K562 (cell line): Measurements from ENCODE around the gene CSNK1G3. TPM values are rescaled to one million over a fixed set of nuclear protein-coding genes. Genes with fewer than 3 reads are reported as not detected.

Source experiments
- ATAC-seq: fragments of 200-7000 bp; cut with Tn5 transposase; 3 replicates; pipeline ENCODE4 v1.9.1; 2020; ENCODE audit warnings: moderate library complexity
- BruUV-seq: library from RNA; stranded (reverse); fragments of 400-500 nt; replicated peaks from 2 replicates; lab custom pipeline; 2021; lab: Mats Ljungman, UMichigan
- CTCF ChIA-PET: fragments of 300-600 bp; formaldehyde crosslinking; extraction: SDS; loops from one replicate; lab custom pipeline; 2021; ENCODE audit warnings: low intra/inter-chr PET ratio; lab: Yijun Ruan, JAX
- POLR2A ChIA-PET: fragments of 300-600, 350-650 bp; sonication (Branson Sonifier 250); formaldehyde crosslinking; extraction: SDS; loops from one replicate; lab custom pipeline; 2021; ENCODE audit warnings: antibody characterized with exemption, inconsistent platforms; lab: Yijun Ruan, JAX
- DNase-seq, 4 experiments: peaks; one replicate each; pipeline versions ENCODE4 v3.0.0 to v3.0.0-alpha.2; 2011 to 2018; ENCODE audit warnings: low spot score in 3 of 4, mixed read lengths in 3 of 4; ENCODE audit errors: extremely low read depth in 1 of 4
- FAIRE-seq: peaks from 2 replicates; lab custom pipeline; 2011; peaks lifted over from hg19 to GRCh38; lab: Jason Lieb, UNC
- H2AFZ ChIP-seq: 2 replicates; pipeline ENCODE4 v1.6.0; 2011; ENCODE audit warnings: low read depth, low read length, control low read depth, inconsistent platforms
- H3K27ac ChIP-seq: fragments of 200-600 bp; 3 replicates; pipeline ENCODE4 v1.8.0; 2011; ENCODE audit warnings: low read depth, mild to moderate bottlenecking, control low read depth, inconsistent platforms, low read length, moderate library complexity, mixed read lengths; ENCODE audit errors: extremely low read depth
- H3K27me3 ChIP-seq, 2 experiments: fragments of 300-600 bp in 1 of 2; 2 replicates in 1 of 2; 3 replicates in 1 of 2; pipeline versions ENCODE4 v1.6.0 to v1.8.0; 2011; ENCODE audit warnings: inconsistent platforms in 2 of 2, low read length in 2 of 2, mild to moderate bottlenecking in 1 of 2, mixed read lengths in 1 of 2, moderate library complexity in 1 of 2; ENCODE audit not compliant: control insufficient read depth in 2 of 2, insufficient read depth in 2 of 2
- H3K36me3 ChIP-seq: fragments of 300-600 bp; 3 replicates; pipeline ENCODE4 v1.8.0; 2011; ENCODE audit warnings: mild to moderate bottlenecking, low read length, inconsistent platforms; ENCODE audit not compliant: control insufficient read depth, insufficient read depth
- H3K4me1 ChIP-seq, 2 experiments: fragments of 200-600 bp in 1 of 2; replicated peaks in 1 of 2; 2 replicates in 1 of 2; 3 replicates in 1 of 2; pipeline versions ENCODE4 v1.5.1 to v1.8.0; 2011; ENCODE audit warnings: inconsistent platforms in 2 of 2, low read length in 2 of 2, mild to moderate bottlenecking in 1 of 2, mixed read lengths in 1 of 2, moderate library complexity in 1 of 2; ENCODE audit not compliant: control insufficient read depth in 2 of 2, insufficient read depth in 2 of 2
- H3K4me2 ChIP-seq: 2 replicates; pipeline ENCODE4 v1.6.1; 2011; ENCODE audit warnings: low read length, control low read depth, inconsistent platforms, mixed read lengths; ENCODE audit not compliant: insufficient read depth
- H3K4me3 ChIP-seq: fragments of 200-600 bp; sonication (generic), shearing (Covaris generic); 2 replicates; pipeline ENCODE4 v1.5.1; 2016; ENCODE audit warnings: control low read depth, inconsistent platforms
- H3K79me2 ChIP-seq: fragments of 200-600 bp; 3 replicates; pipeline ENCODE4 v1.8.0; 2011; ENCODE audit warnings: low read length, inconsistent platforms; ENCODE audit not compliant: control insufficient read depth, insufficient read depth
- H3K9ac ChIP-seq, 2 experiments: 2 replicates each; pipeline versions ENCODE4 v1.6.0 to v1.6.1; 2011; ENCODE audit warnings: low read depth in 2 of 2, low read length in 2 of 2, control low read depth in 1 of 2, inconsistent platforms in 1 of 2, mild to moderate bottlenecking in 1 of 2, mixed read lengths in 1 of 2; ENCODE audit not compliant: insufficient read depth in 1 of 2
- H3K9me1 ChIP-seq: one replicate; pipeline ENCODE4 v1.6.0; 2011; ENCODE audit warnings: inconsistent platforms, mild to moderate bottlenecking, low read length, moderate library complexity; ENCODE audit not compliant: control insufficient read depth, insufficient read depth
- H3K9me3 ChIP-seq: replicated peaks from 2 replicates; pipeline ENCODE4 v1.5.1; 2011; ENCODE audit warnings: low read depth, low read length, inconsistent platforms; ENCODE audit not compliant: control insufficient read depth, insufficient read depth
- H4K20me1 ChIP-seq: replicated peaks from 2 replicates; pipeline ENCODE4 v1.6.1; 2011; ENCODE audit warnings: low read length, inconsistent platforms, mixed read lengths; ENCODE audit not compliant: control insufficient read depth, insufficient read depth
- ARNT ChIP-seq, 2 experiments: fragments of 450-650 bp; IDR thresholded peaks; 2 replicates each; pipeline ENCODE4 v1.6.1; 2016; ENCODE audit warnings: mild to moderate bottlenecking in 1 of 2
- ETS2 ChIP-seq: IDR thresholded peaks from 2 replicates; pipeline ENCODE4 v1.6.1; 2016; ENCODE audit warnings: borderline replicate concordance, missing genetic modification characterization, mild to moderate bottlenecking, moderate library complexity, missing compliant biosample characterization; ENCODE audit not compliant: poor library complexity, severe bottlenecking
- ETV6 ChIP-seq, 3 experiments: fragments of 150-350 bp in 1 of 3; sonication (generic) in 1 of 3; formaldehyde crosslinking in 1 of 3; IDR thresholded peaks; 2 replicates each; pipeline versions ENCODE4 v1.6.1 to v1.8.0; 2014 to 2022; ENCODE audit warnings: borderline replicate concordance in 2 of 3, low read depth in 2 of 3, antibody characterized with exemption in 1 of 3, low read length in 1 of 3, mild to moderate bottlenecking in 1 of 3, missing genetic modification reagents in 1 of 3
- GATA2 ChIP-seq: sonication (generic); formaldehyde crosslinking; IDR thresholded peaks from 2 replicates; pipeline ENCODE4 v1.4.0; 2020; ENCODE audit warnings: mild to moderate bottlenecking, missing genetic modification reagents
- NCOA2 ChIP-seq, 2 experiments: fragments of 450-650 bp; IDR thresholded peaks; 2 replicates each; pipeline ENCODE4 v1.6.1; 2018; ENCODE audit warnings: mild to moderate bottlenecking in 2 of 2, moderate library complexity in 1 of 2; ENCODE audit not compliant: partially characterized antibody in 2 of 2
- SMAD2 ChIP-seq: fragments of 150-350 bp; IDR thresholded peaks from 2 replicates; pipeline ENCODE4 v1.6.1; 2014; ENCODE audit warnings: low read depth, mild to moderate bottlenecking, low read length
- ZKSCAN8 ChIP-seq: fragments of 200-800 bp; sonication (Bioruptor generic); IDR thresholded peaks from 2 replicates; pipeline ENCODE4 v1.6.1; 2016; ENCODE audit warnings: missing genetic modification characterization, missing compliant biosample characterization
- WGBS: fragments of 100-300 bp; shearing (Covaris generic); methylation state at CpG from one replicate; pipeline ENCODE4 v1.1.6; 2016; ENCODE audit warnings: low coverage, mixed read lengths; ENCODE audit not compliant: insufficient coverage; ENCODE audit errors: missing lambda C conversion rate; 5-methylcytosine and 5-hydroxymethylcytosine counted together
- in situ Hi-C: fragments of 300-500 bp; cut with MboI; formaldehyde crosslinking; loops from 4 replicates; pipeline ENCODE4 v1.15.0; 2018; ENCODE audit warnings: inconsistent platforms, mixed read lengths
- intact Hi-C: fragments of 100-400 bp; cut with micrococcal nuclease; formaldehyde crosslinking; loops from 2 replicates; pipeline ENCODE4 v1.14.2; 2022
- polyA plus RNA-seq, 8 experiments: library from polyadenylated mRNA; depleted of rRNA in 4 of 8; stranded (reverse) in 5 of 8; unstranded in 3 of 8; fragments of >200 nt; fragmentation: Nextera tagmentation in 2 of 8; fragmentation: Illumina TruSeq in 1 of 8; extraction: Ambion mirVana in 2 of 8; extraction: Trizol in 1 of 8; gene quantifications; 2 replicates each; pipeline versions ENCODE4 v1.2.1 to v1.2.3, GENCODE V29; 2011 to 2014; ENCODE audit warnings: inconsistent platforms in 1 of 8, missing spikeins in 1 of 8
- total RNA-seq, 7 experiments: library from RNA; depleted of rRNA in 6 of 7; stranded (reverse); fragments of >200 nt in 6 of 7; fragmentation: Illumina TruSeq in 2 of 7; extraction: Trizol in 2 of 7; gene quantifications; 2 replicates each; pipeline versions ENCODE4 v1.2.1 to v1.2.3, GENCODE V29; 2011 to 2021; ENCODE audit warnings: low replicate concordance in 1 of 7
- TF ChIP-seq, protein P1 (sequence below): IDR thresholded peaks from 2 replicates; pipeline ENCODE4 v1.6.1; 2016; ENCODE audit warnings: missing genetic modification characterization, missing compliant biosample characterization
- TF ChIP-seq, protein P2 (sequence below): fragments of 250-450 bp; sonication (Bioruptor Pico); IDR thresholded peaks from 2 replicates; pipeline ENCODE4 v1.4.0; 2020; ENCODE audit warnings: mild to moderate bottlenecking, moderate library complexity

The CSNK1G3 gene
- total and polyA plus RNA-seq, 9 of the 15 experiments (the other 6 are each of a cell fraction or from before 2014, with no cell fraction given): 8.3 to 27.6 (median 16.5) TPM

DNA sequence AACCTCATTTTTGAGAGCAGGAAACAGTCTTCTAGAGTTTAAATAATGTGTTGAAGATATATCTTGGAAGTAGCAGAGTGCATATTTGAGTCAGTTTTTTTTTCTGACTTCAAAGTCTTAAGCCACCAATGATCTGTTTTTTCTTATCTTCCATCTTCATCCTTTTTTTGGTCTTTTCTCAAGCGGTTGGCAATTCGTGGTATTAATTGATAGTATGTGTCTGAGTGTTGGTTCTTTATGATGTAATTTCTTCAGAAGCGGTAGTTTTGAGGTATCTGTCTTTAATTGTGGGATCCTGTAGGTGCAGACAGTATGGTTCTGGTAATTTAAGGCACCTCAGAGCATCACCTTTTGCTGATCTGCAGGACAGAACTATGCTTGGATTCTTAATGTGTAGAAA lies 3.9 kb downstream of the CSNK1G3 start:
- Histone ChIP-seq H3K27me3 (no peaks in the 10 kb centered on the region), H4K20me1 (peaks cover 5% of the 10 kb centered on the region; the same call in 1 of the 2 replicates), H3K9me3 (0 out of 2 replicates have a peak, but pooled peaks cover 3% of the 10 kb centered on the region), H3K36me3 (no peaks in the 10 kb centered on the region), H3K9me1 (no peaks in the 10 kb centered on the region), H3K4me2 (no peak overlapping the region), H3K79me2 (peaks cover 73% of the 10 kb centered on the region), H3K4me3 (no peak overlapping the region), H2AFZ (no peak overlapping the region), H3K4me1 (peaks cover 0 to 15% of the 10 kb centered on the region in 2 experiments; a peak in 3 of 5 replicates), H3K9ac (no peak overlapping the region), H3K27ac (no peak overlapping the region)
- POLR2A ChIA-PET: no interaction called here
- 42% methylated on average over 3 of the region's 3 CpGs for WGBS
- BruUV-seq: no TSS peak
- TF ChIP-seq SMAD2 (no peak), GATA2 (CRISPR knock-in tag) (no peak), ARNT (IDR thresholded peaks at IDR 0.05) (no peak), ETS2 (no peak), ETV6 (IDR thresholded peaks at IDR 0.05; ENCODE audit: borderline replicate concordance in 1 of 2, low read depth in 2 of 2, low read length in 1 of 2) (no peak), ETV6 (CRISPR knock-in tag; IDR thresholded peaks at IDR 0.05; ENCODE audit: borderline replicate concordance) (no peak)
- DNase-seq (no peak), FAIRE-seq (no peak), ATAC-seq (no peak)
- CTCF ChIA-PET: no interaction called here
- in situ Hi-C loops: no loop called here
- intact Hi-C loops: loop anchor here (2.0 kb wide), 1 partner anchor 13 kb away; no protein-coding TSS in a partner anchor

DNA sequence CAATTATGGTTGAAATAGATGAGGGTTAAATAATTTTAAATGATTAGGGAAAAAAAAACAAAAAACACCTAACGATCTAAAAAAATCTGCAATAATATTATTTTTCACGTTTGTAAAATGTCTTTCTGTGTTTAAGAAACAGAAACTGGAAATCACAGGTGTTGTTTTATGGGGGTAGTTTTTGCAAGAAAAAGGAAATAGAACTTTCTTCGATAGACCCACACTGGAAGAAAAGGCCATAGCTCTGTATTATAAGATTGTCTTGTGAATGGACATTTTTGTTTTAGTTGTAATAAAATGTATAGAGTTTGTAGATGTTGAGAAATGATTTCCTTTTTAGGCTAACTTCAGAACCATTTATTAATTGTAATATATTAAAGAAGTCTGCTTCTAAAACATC lies 5.5 kb downstream of the CSNK1G3 start:
- Histone ChIP-seq H3K9me3 (no peaks in the 10 kb centered on the region), H3K9me1 (no peaks in the 10 kb centered on the region), H3K4me3 (no peak overlapping the region), H3K4me2 (no peak overlapping the region), H4K20me1 (peaks cover 5% of the 10 kb centered on the region; the same call in 1 of the 2 replicates), H3K36me3 (no peaks in the 10 kb centered on the region), H3K27me3 (no peaks in the 10 kb centered on the region), H3K79me2 (peaks cover 81% of the 10 kb centered on the region), H3K4me1 (peaks cover 0 to 15% of the 10 kb centered on the region in 2 experiments; a peak in 3 of 5 replicates), H3K27ac (no peak overlapping the region), H3K9ac (no peak overlapping the region), H2AFZ (no peak overlapping the region)
- POLR2A ChIA-PET: no interaction called here
- no peak for FAIRE-seq
- CTCF ChIA-PET: no interaction called here
- in situ Hi-C loops: no loop called here
- BruUV-seq: no TSS peak
- 38% methylated on average over 3 of the region's 3 CpGs for WGBS
- DNase-seq: no peak
- no peak for ATAC-seq
- intact Hi-C loops: no loop called here
- TF ChIP-seq ZKSCAN8 (CRISPR knock-in tag) (no peak), NCOA2 (IDR thresholded peaks at IDR 0.05; ENCODE audit: partially characterized antibody in 2 of 2) (no peak)
- TF ChIP-seq, protein P1, sequence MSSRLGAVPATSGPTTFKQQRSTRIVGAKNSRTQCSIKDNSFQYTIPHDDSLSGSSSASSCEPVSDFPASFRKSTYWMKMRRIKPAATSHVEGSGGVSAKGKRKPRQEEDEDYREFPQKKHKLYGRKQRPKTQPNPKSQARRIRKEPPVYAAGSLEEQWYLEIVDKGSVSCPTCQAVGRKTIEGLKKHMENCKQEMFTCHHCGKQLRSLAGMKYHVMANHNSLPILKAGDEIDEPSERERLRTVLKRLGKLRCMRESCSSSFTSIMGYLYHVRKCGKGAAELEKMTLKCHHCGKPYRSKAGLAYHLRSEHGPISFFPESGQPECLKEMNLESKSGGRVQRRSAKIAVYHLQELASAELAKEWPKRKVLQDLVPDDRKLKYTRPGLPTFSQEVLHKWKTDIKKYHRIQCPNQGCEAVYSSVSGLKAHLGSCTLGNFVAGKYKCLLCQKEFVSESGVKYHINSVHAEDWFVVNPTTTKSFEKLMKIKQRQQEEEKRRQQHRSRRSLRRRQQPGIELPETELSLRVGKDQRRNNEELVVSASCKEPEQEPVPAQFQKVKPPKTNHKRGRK: no peak
- TF ChIP-seq, protein P2, sequence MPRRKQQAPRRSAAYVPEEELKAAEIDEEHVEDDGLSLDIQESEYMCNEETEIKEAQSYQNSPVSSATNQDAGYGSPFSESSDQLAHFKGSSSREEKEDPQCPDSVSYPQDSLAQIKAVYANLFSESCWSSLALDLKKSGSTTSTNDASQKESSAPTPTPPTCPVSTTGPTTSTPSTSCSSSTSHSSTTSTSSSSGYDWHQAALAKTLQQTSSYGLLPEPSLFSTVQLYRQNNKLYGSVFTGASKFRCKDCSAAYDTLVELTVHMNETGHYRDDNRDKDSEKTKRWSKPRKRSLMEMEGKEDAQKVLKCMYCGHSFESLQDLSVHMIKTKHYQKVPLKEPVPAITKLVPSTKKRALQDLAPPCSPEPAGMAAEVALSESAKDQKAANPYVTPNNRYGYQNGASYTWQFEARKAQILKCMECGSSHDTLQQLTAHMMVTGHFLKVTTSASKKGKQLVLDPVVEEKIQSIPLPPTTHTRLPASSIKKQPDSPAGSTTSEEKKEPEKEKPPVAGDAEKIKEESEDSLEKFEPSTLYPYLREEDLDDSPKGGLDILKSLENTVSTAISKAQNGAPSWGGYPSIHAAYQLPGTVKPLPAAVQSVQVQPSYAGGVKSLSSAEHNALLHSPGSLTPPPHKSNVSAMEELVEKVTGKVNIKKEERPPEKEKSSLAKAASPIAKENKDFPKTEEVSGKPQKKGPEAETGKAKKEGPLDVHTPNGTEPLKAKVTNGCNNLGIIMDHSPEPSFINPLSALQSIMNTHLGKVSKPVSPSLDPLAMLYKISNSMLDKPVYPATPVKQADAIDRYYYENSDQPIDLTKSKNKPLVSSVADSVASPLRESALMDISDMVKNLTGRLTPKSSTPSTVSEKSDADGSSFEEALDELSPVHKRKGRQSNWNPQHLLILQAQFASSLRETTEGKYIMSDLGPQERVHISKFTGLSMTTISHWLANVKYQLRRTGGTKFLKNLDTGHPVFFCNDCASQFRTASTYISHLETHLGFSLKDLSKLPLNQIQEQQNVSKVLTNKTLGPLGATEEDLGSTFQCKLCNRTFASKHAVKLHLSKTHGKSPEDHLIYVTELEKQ (CRISPR knock-in tag): no peak
